Lower leg skin (tissue), 4 donors: ENCODE measurements around the gene PHACTR2. TPM values are rescaled to one million over a fixed set of nuclear protein-coding genes. Genes with fewer than 3 reads are reported as not detected.
A peak's percentile ranks its signal among the peaks of the same experiment; 100 is the strongest.
"Not testable (repeated sequence)": the region's sequence is repeated elsewhere in the genome, so short reads cannot be mapped to it uniquely, and the experiment has no call there.

Experiments
- DNase-seq, 2 donors: peaks; one replicate each; pipeline ENCODE4 v3.0.0-alpha.2; 2019; ENCODE audit warnings: low spot score in 2 of 2
- H3K4me3 ChIP-seq: fragments of 200-600 bp; sonication (generic); 2 replicates; pipeline ENCODE4 v1.5.1; 2017; ENCODE audit warnings: mild to moderate bottlenecking, low read depth; ENCODE audit not compliant: poor library complexity, severe bottlenecking
- POLR2A ChIP-seq, 2 donors: fragments of 450-650 bp; IDR thresholded peaks; one replicate each; pipeline ENCODE4 v1.6.1; 2016 to 2017; ENCODE audit warnings: antibody characterized with exemption in 2 of 2, mild to moderate bottlenecking in 1 of 2, moderate library complexity in 1 of 2
- WGBS, 2 donors: methylation state at CpG; one replicate each; pipeline ENCODE4 v1.1.5; 2018; 5-methylcytosine and 5-hydroxymethylcytosine counted together
- intact Hi-C: fragments of 100-400 bp; cut with DNase I; formaldehyde crosslinking; loops from one replicate; pipeline ENCODE4 v1.15.0; 2023; ENCODE audit warnings: low total_unique reads
- total RNA-seq, 4 donors: library from RNA; depleted of rRNA; stranded (reverse); fragments of >200 nt; gene quantifications; one replicate each; pipeline ENCODE4 v1.1.0, GENCODE V29; 2016
- TF ChIP-seq, protein P1 (sequence below), 3 donors: fragments of 450-650 bp; IDR thresholded peaks; one replicate each; pipeline ENCODE4 v1.5.1; 2016; ENCODE audit warnings: antibody characterized with exemption in 3 of 3, mild to moderate bottlenecking in 3 of 3, moderate library complexity in 2 of 3

Gene PHACTR2
- 10 to 100 TPM in 3 of 4 donors, 1 to 10 TPM in 1; 9.4 to 24.5 (median 15.2) TPM for total RNA-seq

DNA sequence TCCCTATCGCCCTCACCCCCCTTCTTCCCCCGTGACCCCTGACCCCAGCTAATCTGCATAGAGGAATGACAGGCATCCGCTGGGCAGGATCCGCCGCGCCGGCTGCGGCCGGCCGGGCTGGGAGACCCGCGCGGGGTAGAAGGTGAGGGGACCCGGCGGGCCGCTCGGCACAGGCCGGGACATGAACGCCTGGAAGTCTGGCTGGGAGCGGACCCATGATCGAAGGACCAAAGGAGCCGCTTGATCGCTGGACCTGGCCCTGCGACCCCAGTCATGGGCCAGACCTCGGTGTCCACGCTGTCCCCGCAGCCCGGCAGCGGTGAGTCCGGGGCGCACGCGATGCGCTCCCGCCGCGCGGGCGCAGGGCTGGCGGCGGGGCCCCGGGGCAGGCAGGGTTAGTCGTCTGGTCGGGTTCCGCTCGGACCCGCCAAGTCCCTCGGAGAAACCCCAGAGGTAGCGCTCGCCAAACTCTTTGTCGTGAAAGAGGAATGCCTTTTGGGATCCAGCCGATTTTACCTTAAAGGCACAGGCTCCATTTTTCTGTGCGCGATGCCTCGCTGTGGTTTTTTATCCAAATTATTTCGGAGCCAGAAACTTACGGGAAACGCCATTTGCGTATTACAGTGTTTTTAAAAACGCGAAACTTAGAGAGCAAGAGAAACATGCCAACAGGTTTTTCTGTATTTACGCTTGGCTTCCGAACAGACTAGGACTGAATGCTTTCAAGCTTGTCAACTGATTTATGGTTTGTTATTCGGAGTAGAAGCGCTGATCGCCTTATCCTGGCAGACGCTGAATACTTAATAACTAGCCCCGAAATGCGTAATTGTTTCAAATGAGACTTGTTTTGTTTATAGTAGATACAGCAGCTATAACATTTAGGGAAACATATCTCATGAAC is at the start of gene PHACTR2:
PHACTR2 (plus strand) TSS at position 75 of the 901 bp plus-strand sequence; CDS start at position 274, 199 bp downstream.
- peak; percentile 58 to 92 for DNase-seq
- WGBS, 2 donors, result 0 to 2% methylated on average over 54 to 59 of the region's 69 CpGs
- intact Hi-C loops, result no loop called here
- H3K4me3 ChIP-seq, result peak within 1 kb of the TSS; percentile 83
- TF ChIP-seq POLR2A (IDR thresholded peaks at IDR 0.05), result no peak
- TF ChIP-seq, protein P1, sequence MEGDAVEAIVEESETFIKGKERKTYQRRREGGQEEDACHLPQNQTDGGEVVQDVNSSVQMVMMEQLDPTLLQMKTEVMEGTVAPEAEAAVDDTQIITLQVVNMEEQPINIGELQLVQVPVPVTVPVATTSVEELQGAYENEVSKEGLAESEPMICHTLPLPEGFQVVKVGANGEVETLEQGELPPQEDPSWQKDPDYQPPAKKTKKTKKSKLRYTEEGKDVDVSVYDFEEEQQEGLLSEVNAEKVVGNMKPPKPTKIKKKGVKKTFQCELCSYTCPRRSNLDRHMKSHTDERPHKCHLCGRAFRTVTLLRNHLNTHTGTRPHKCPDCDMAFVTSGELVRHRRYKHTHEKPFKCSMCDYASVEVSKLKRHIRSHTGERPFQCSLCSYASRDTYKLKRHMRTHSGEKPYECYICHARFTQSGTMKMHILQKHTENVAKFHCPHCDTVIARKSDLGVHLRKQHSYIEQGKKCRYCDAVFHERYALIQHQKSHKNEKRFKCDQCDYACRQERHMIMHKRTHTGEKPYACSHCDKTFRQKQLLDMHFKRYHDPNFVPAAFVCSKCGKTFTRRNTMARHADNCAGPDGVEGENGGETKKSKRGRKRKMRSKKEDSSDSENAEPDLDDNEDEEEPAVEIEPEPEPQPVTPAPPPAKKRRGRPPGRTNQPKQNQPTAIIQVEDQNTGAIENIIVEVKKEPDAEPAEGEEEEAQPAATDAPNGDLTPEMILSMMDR (IDR thresholded peaks at IDR 0.05), result no peak

DNA sequence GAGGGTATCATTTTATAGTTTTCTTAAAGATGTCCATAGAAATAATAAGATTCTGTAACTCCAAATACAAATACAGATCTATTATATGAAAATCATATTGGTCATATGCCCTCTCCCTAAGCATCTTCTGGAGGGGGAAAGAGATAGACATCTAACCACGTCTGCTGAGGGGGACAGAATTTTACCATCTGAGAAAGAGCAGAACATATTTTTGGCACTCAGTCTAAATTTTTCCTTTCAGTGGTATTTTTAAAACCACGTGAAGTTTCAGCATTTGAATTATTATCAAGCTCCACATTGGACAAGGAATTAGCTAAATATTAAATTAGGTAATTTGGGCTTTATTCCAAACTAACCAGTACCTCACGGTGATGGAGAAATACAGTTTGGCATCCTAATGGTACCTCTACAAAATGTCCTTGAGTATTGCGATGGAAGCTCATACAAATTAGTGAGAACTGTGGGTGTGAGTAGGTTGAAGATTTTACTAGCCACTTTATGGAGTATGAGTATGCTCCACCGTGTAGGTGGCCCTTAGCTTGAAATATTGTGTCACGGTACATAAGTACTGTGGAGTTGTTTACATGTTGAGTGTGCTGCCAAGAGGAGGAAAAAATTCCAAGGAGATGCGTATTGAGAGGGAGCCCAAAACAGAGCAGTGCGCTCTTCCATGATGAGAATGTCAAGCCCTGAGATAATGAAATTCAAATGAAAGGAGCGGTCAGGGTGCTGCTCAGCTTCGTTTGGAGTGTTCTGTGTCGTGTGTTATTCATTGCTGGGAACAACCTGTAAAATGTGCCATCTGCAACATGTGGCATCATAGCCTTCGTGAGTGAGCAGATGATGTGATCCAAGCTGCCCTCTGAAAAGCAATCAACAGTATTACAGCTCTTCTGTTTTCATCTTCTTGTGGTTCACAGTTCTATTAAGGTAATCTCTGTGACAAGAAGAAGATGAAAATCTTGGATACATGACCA is 48.4 kb upstream of the PHACTR2 start:
- no peak for DNase-seq
- no peak overlapping the region for H3K4me3 ChIP-seq
- WGBS, 2 donors, result 65 to 70% methylated on average over 12 of the region's 12 CpGs
- intact Hi-C loops, result no loop called here
- TF ChIP-seq POLR2A (IDR thresholded peaks at IDR 0.05), result no peak
- TF ChIP-seq, protein P1 (IDR thresholded peaks at IDR 0.05), result no peak

DNA sequence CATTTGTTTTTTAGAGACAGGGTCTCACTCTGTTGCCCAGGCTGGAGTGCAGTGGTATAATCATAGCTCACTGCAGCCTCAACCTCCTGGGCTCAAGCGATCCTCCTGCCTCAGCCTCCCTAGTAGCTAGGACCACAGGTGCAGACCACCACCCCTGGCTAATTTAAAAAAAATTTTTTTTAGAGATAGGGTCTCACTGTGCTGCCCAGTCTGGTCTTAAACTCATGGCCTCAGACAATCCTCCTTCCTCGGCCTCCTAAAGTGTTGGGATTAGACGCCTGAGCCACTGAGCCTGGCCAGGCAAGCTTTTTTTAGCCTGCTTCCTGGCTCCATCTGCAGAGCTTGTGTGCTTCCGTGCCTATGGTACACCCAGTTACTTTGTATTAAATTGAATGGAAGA is 46.6 kb upstream of the PHACTR2 start:
- DNase-seq, H3K4me3 ChIP-seq, intact Hi-C loops: not testable (repeated sequence)
- WGBS, 2 donors, result 83 to 88% methylated on average over 4 of the region's 4 CpGs

DNA sequence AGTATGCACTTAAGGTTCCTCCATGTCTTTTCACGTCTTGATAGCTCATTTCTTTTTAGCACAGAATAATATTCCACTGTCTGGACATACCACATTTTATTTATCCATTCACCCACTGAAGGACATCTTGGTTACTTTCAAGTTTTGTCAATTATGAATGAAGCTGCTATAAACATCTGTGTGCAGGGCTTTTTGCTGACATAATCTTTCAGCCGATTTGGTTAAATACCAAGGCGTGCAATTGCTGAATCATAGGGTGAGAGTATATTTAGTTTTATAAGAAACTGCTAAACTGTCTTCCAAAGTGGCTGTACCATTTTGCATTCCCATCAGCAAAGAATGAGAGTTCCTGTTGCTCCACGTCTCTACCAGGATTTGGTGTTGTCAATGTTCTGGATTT is 44.9 kb upstream of the PHACTR2 start:
- H3K4me3 ChIP-seq, result no peak overlapping the region
- intact Hi-C loops, result no loop called here
- WGBS, 2 donors, result 96% methylated on average over 4 of the region's 4 CpGs
- DNase-seq, result no peak
- TF ChIP-seq, protein P1 (IDR thresholded peaks at IDR 0.05), result no peak
- TF ChIP-seq POLR2A (IDR thresholded peaks at IDR 0.05), result no peak

DNA sequence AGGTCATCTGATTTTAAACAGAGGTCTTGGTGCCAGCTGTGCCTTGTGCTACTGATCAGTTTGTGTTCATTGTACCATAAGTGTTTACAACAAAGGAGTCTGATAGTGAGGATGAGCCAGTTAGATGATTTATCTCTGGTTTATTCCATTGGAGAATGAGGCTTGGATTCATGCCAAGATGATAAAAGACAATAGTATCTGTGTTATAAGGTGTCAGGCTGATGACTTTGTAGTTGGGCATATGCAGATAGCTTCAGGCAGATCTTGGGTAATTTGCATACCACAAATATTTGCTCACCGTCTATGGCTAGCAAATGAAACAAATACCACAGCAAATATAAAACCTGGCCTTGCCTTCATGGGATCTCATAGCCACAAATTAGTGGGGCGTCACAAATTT is 43.3 kb upstream of the PHACTR2 start:
- no peak for TF ChIP-seq POLR2A (IDR thresholded peaks at IDR 0.05)
- TF ChIP-seq, protein P1 (IDR thresholded peaks at IDR 0.05), result no peak
- intact Hi-C loops, result no loop called here
- H3K4me3 ChIP-seq, result no peak overlapping the region
- DNase-seq, result no peak
- WGBS, 2 donors, result 55 to 65% methylated on average over 2 of the region's 2 CpGs

DNA sequence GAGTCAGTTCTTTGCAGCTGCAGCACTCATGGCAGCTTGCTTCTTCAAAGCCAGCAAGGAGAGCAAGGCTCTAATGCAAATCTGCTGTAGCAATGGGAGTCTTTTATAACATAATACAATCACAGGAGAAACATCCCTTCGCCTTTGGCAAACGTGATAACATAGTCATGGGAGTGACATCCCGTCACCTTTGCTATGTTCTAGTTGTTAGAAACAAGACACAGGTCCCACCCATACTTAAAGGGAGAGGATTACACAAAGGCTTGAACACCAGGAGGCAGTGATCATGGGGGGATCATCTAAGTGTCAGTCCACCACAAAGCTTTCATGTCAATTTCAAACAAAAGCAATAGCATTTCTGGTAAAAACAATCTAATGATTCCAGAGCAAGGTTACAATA is 40.1 kb upstream of the PHACTR2 start:
- no peak overlapping the region for H3K4me3 ChIP-seq
- intact Hi-C loops, result no loop called here
- WGBS, 2 donors, result 69 to 72% methylated on average over 3 of the region's 3 CpGs

More for the DNA sequence above, 40.1 kb upstream of the PHACTR2 start:
- DNase-seq, result no peak
- TF ChIP-seq, protein P1 (IDR thresholded peaks at IDR 0.05), result no peak
- no peak for TF ChIP-seq POLR2A (IDR thresholded peaks at IDR 0.05)
